ENCODE data around the gene AK1. TPM values are rescaled to one million over a fixed set of nuclear protein-coding genes. Genes with fewer than 3 reads are reported as not detected.

Gene AK1
- total and polyA plus RNA-seq, 9 of the 15 experiments (the other 6 are each of a cell fraction or from before 2014, with no cell fraction given), result 10.1 to 71.8 (median 39.0) TPM

DNA sequence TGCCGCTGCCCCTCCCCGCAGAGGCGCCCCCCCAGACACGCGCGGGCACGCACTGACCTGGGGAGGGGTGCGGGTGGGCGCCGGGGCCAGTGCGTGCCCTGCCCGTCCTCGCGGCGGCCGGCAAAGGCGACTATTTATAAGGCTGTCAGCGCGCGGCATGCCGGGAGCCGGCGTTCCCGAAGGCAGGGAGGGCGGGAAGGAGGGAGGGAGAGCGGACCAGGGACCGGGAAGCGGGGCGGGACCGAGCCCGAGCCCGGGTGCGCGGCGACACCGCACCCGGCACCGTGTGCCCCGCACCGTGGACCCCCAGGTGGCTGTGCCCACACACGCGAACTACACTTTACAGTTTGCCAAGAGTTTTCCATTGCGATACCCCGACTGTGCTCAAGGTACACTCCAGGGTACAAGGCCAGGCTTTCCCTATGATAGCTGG, at the start of gene AK1 (continued):
- TF ChIP-seq TBP (optimal IDR thresholded peaks at IDR 0.05; ENCODE audit: low read depth, low read length) (peak; percentile 78), BCOR (IDR thresholded peaks at IDR 0.05) (peak; percentile 9; the same call in 1 of the 2 replicates), CREM (IDR thresholded peaks at IDR 0.05; ENCODE audit: low read depth) (peak; percentile 11; the same call in 1 of the 2 replicates), NBN (IDR thresholded peaks at IDR 0.05; ENCODE audit: low read depth) (no peak), MTA3 (IDR thresholded peaks at IDR 0.05; ENCODE audit: borderline replicate concordance) (peak; percentile 92), EHMT2 (IDR thresholded peaks at IDR 0.05) (no peak), IFI16 (CRISPR knock-in tag; IDR thresholded peaks at IDR 0.05) (no peak), E2F3 (CRISPR knock-in tag; IDR thresholded peaks at IDR 0.05) (0 out of 2 replicates have a peak, but pooled peaks have one; percentile 16), SMARCA5 (IDR thresholded peaks at IDR 0.05) (no peak), TRIM28 (IDR thresholded peaks at IDR 0.05) (no peak), CBFB (CRISPR knock-in tag; IDR thresholded peaks at IDR 0.05) (no peak), POLR2B (IDR thresholded peaks at IDR 0.05; ENCODE audit: low read depth, partially characterized antibody) (peak; percentile 23), FOXA3 (CRISPR knock-in tag; conservative IDR thresholded peaks at IDR 0.05 in 1 of 2, IDR thresholded peaks at IDR 0.05 in 1 of 2) (0 out of 4 replicates have a peak, but pooled peaks of 1 of the 2 experiments have one; percentile 45), CSDE1 (IDR thresholded peaks at IDR 0.05) (no peak), NFXL1 (CRISPR knock-in tag; IDR thresholded peaks at IDR 0.05) (no peak)
- TF ChIP-seq, protein P1, sequence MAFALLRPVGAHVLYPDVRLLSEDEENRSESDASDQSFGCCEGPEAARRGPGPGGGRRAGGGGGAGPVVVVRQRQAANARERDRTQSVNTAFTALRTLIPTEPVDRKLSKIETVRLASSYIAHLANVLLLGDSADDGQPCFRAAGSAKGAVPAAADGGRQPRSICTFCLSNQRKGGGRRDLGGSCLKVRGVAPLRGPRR (CRISPR knock-in tag; IDR thresholded peaks at IDR 0.05), result no peak
- TF ChIP-seq, protein P2, sequence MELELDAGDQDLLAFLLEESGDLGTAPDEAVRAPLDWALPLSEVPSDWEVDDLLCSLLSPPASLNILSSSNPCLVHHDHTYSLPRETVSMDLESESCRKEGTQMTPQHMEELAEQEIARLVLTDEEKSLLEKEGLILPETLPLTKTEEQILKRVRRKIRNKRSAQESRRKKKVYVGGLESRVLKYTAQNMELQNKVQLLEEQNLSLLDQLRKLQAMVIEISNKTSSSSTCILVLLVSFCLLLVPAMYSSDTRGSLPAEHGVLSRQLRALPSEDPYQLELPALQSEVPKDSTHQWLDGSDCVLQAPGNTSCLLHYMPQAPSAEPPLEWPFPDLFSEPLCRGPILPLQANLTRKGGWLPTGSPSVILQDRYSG (tag; conservative IDR thresholded peaks at IDR 0.05; ENCODE audit: low read depth), result no peak
- TF ChIP-seq, protein P3, sequence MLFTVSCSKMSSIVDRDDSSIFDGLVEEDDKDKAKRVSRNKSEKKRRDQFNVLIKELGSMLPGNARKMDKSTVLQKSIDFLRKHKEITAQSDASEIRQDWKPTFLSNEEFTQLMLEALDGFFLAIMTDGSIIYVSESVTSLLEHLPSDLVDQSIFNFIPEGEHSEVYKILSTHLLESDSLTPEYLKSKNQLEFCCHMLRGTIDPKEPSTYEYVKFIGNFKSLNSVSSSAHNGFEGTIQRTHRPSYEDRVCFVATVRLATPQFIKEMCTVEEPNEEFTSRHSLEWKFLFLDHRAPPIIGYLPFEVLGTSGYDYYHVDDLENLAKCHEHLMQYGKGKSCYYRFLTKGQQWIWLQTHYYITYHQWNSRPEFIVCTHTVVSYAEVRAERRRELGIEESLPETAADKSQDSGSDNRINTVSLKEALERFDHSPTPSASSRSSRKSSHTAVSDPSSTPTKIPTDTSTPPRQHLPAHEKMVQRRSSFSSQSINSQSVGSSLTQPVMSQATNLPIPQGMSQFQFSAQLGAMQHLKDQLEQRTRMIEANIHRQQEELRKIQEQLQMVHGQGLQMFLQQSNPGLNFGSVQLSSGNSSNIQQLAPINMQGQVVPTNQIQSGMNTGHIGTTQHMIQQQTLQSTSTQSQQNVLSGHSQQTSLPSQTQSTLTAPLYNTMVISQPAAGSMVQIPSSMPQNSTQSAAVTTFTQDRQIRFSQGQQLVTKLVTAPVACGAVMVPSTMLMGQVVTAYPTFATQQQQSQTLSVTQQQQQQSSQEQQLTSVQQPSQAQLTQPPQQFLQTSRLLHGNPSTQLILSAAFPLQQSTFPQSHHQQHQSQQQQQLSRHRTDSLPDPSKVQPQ (CRISPR knock-in tag; IDR thresholded peaks at IDR 0.05; ENCODE audit: borderline replicate concordance), result no peak
- TF ChIP-seq, protein P4, sequence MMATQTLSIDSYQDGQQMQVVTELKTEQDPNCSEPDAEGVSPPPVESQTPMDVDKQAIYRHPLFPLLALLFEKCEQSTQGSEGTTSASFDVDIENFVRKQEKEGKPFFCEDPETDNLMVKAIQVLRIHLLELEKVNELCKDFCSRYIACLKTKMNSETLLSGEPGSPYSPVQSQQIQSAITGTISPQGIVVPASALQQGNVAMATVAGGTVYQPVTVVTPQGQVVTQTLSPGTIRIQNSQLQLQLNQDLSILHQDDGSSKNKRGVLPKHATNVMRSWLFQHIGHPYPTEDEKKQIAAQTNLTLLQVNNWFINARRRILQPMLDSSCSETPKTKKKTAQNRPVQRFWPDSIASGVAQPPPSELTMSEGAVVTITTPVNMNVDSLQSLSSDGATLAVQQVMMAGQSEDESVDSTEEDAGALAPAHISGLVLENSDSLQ (IDR thresholded peaks at IDR 0.05), result peak; percentile 47
- TF ChIP-seq, protein P5, sequence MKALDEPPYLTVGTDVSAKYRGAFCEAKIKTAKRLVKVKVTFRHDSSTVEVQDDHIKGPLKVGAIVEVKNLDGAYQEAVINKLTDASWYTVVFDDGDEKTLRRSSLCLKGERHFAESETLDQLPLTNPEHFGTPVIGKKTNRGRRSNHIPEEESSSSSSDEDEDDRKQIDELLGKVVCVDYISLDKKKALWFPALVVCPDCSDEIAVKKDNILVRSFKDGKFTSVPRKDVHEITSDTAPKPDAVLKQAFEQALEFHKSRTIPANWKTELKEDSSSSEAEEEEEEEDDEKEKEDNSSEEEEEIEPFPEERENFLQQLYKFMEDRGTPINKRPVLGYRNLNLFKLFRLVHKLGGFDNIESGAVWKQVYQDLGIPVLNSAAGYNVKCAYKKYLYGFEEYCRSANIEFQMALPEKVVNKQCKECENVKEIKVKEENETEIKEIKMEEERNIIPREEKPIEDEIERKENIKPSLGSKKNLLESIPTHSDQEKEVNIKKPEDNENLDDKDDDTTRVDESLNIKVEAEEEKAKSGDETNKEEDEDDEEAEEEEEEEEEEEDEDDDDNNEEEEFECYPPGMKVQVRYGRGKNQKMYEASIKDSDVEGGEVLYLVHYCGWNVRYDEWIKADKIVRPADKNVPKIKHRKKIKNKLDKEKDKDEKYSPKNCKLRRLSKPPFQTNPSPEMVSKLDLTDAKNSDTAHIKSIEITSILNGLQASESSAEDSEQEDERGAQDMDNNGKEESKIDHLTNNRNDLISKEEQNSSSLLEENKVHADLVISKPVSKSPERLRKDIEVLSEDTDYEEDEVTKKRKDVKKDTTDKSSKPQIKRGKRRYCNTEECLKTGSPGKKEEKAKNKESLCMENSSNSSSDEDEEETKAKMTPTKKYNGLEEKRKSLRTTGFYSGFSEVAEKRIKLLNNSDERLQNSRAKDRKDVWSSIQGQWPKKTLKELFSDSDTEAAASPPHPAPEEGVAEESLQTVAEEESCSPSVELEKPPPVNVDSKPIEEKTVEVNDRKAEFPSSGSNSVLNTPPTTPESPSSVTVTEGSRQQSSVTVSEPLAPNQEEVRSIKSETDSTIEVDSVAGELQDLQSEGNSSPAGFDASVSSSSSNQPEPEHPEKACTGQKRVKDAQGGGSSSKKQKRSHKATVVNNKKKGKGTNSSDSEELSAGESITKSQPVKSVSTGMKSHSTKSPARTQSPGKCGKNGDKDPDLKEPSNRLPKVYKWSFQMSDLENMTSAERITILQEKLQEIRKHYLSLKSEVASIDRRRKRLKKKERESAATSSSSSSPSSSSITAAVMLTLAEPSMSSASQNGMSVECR (CRISPR knock-in tag; IDR thresholded peaks at IDR 0.05), result 0 out of 2 replicates have a peak, but pooled peaks have one; percentile 40
